Right ventricle myocardium inferior (tissue), 1 donor: Measurements from ENCODE around the gene SLC1A4. TPM values are rescaled to one million over a fixed set of nuclear protein-coding genes. Genes with fewer than 3 reads are reported as not detected.

ENCODE experiments used
- total RNA-seq: library from RNA; stranded (reverse); fragmentation: NEBNext Ultra II Directional; extraction: Animal tissue kit (Norgen Biotek cat#: 25700); gene quantifications from one replicate; pipeline ENCODE4 v1.2.1, GENCODE V29; 2021
- donor health status: DM: no; HTN: yes; CAD: no; lungs with severe emphysema.

Gene SLC1A4
- total RNA-seq, 1 donor from 2014 or later = 6.5 TPM

Other genes with a start within 250 kb of the SLC1A4 start
- 19.7 TPM for gene CEP68, start 67.0 kb downstream of the SLC1A4 start, total RNA-seq
- 119 TPM for gene RAB1A, start 140.7 kb downstream of the SLC1A4 start, total RNA-seq
- 108 TPM for gene ACTR2, start 238.4 kb downstream of the SLC1A4 start, total RNA-seq